Activated T-helper 9 cell treated with anti-CD3 and anti-CD28 coated beads, Interleukin-2, amount 50 U/mL, for 16 hours (primary cell): ENCODE data around the gene OPRL1.

Experiments used
- DNase-seq: peaks from one replicate; pipeline ENCODE4 v3.0.0-alpha.2; 2020; ENCODE audit warnings: low read depth

Gene OPRL1

DNA sequence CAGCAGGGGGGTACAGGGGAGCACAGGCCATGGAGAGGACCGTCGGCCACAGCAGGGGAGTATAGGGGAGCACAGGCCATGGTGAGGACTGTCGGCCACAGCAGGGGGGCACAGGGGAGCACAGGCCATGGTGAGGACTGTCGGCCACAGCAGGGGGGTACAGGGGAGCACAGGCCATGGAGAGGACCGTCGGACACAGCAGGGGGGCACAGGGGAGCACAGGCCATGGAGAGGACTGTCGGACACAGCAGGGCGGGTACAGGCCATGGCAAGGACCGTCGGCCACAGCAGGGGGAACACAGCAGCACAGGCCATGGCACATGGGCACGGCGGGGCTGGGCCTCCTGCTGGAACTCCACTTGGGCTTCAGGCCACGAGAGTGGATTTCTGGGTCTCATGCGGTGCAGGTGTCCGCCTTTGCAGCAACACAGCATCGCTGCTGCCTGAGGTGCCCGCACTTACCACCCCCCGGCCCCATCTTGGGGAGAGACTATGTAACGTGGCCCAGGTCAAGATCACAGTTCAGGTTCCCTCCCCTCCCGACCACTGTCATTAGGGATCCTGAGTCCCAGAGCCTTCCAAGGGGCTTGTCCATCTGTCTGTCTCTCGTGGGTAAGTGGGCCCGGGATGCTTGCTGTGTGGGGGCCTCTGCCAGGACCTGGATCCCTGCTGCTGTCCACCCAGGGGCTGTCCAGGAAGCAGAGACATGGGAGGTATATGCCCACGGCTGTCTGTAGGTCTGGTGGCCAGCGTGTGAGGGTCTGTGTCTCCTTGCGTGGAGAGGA is 25.0 kb downstream of the OPRL1 start:
- DNase-seq, result no peak

DNA sequence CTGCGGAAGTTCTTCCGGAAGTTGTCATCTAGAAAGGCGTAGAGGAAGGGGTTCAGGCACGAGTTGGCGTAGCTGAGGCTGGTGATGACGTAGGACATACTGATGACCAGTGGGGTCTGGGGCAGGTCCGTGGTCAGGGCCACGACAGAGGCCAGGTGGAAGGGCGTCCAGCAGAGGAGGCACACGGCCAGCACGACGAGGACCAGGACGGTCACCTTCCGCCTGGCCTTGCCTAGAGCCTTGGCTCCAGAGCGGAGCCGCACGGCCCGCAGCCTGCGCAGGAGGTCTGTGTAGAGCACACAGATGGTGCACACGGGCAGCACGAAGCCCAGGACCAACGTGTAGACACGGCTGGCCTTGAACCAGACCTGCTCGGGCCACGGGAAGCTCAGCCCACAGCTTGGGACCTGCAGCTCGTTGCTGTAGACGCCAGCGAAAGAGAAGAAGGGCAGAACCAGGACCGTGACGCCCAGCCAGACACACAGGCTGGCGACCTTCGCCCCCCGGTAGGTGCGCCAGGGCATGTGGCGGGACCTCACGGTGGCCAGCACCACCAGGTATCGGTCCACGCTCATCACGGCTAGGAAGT is 26.1 kb downstream of the OPRL1 start:
- DNase-seq, result no peak

DNA sequence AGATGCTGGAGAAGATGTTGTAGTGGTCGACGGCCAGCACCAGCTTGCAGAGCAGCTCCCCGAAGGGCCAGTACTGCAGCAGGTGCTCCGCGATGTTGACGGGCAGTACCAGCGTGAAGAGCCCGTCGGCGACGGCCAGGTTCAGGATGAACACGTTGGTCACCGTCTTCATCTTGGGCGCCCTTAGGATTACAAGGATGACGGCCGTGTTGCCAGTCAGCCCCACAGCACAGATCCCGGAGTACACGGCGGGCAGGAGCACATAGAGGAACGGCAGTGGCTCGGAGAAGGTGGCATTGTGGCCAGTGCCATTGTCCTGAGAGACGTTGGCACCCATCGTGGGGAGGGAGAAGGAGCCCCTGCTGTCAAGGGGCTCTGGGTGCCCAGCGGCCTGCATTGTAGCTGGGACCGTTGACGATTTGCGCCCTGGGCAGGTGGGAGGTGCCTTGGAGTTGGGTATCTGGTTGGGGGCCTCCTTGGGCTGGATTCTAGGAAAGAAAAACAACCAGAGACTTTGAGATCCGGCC is 26.6 kb downstream of the OPRL1 start:
- no peak for DNase-seq

DNA sequence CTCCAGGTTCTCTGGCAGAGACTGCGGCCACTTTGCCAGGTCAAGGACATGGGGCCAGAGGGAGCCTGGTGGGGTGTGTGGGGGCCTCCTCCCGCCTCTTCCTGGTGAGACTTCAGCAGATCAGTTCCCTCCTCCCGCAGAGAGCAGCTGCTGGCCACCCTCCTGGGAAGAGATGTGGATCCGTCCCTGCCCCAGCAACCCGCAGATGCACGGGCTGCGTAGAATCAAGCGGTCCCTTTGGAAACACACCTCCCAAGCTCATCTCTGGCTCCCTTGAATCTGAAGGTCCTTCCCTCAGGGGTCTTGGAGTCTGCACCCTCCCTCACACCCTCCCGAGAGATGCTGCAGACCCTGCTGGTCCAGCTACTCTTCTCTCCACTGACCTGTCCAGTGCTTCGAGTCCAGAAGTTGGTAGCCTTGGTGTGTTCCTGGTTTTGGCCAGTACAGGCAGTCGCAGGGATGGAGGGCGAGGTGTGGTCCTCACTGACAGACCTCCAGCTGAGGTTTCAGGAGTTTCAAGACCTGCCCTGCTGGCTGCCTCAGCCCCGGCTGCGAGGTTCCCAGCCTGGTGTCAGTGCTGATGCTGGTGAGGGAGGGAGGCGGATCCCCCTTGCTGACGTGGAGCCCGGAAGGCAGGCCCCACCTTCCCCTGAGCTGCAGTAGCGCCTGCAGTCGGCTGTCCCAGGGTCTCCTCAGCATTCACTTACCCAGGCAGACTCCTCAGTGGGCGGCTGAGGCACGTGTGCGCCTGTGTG is 27.3 kb downstream of the OPRL1 start, which contains the start of gene NPBWR2:
TSS of gene NPBWR2 (minus strand) at position 585 of the 755 bp plus-strand sequence. CDS start 734 bp downstream, outside the sequence.
- no peak for DNase-seq

- DNase-seq, result no peak
Measured at GRCh38 chr20:64107736-64108457, 28.0 kb downstream of the OPRL1 start.

DNA sequence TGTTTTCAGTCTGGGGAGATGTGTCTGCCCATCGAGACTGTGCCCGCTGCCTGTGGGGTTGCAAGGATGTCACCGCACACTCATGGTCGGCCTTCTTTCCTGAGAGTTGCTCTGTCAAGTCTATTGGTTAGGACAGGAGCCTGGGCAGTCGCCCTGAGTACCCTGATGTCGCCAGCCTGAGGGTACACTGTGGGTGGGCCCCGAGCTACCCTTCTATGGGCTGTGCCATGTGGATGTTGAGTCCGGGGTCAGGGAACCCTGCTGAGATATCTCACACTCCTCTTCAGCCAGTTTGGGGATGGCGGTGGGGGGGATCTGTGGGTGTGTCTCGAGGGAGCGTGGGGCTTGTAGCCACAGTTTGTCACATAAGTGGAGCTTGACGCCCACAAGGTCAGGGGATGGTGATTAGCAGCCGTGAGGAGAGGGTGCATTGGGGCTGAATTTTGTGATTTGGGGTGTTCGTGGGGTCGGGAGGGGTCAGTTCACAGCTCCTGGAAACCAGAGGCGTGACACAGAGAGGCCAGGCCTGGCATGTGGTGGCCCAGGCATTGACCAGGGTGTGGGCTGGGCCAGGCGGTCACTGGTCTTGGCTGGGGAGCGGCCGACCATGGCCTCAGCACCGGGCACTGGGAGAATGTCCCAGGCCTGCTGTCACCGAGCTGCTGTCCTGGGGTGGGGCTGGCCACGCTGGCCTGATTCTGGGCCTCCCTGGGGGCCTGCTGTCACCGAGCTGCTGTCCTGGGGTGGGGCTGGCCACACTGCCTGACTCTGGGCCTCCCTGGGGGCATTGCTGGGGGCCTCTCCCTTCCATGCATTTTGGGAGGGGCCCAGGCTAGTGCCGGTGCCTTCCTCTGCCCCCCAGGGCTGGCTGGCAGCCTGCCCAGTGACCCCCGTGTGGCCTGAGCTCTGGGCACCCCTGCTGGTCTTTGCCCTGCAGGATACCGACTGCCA is 29.1 kb downstream of the OPRL1 start:
- DNase-seq, result no peak

DNA sequence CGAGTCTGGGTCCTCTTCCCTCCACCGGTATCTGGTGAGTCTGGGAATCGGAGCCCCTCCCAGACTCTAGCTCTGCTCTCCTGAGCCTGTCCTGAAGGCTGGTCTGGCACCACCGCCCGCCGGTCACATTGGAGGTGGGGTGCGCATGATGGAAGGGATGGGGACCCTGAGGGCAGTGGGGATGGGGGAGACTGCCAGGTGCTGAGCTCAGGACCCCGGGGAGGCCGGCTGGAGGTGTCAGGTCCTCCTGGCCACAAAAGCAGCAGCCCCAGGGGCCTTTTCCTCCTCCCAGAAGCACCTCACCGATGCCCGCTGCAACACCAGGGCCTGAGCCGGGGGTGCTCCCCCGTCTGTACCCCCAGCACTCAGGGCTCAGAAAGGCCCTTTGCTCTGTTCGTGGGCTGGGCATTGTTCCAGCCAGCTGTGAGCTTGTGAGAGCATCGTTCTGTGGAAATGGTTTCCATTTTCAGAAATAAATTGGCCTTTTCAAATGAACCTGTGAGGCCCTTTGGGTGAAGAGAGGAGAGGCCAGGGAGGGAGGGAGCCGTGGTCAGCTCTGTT is 30.0 kb downstream of the OPRL1 start:
- DNase-seq, result no peak

- no peak for DNase-seq
Measured at GRCh38 chr20:64110411-64111068, 30.7 kb downstream of the OPRL1 start.

DNA sequence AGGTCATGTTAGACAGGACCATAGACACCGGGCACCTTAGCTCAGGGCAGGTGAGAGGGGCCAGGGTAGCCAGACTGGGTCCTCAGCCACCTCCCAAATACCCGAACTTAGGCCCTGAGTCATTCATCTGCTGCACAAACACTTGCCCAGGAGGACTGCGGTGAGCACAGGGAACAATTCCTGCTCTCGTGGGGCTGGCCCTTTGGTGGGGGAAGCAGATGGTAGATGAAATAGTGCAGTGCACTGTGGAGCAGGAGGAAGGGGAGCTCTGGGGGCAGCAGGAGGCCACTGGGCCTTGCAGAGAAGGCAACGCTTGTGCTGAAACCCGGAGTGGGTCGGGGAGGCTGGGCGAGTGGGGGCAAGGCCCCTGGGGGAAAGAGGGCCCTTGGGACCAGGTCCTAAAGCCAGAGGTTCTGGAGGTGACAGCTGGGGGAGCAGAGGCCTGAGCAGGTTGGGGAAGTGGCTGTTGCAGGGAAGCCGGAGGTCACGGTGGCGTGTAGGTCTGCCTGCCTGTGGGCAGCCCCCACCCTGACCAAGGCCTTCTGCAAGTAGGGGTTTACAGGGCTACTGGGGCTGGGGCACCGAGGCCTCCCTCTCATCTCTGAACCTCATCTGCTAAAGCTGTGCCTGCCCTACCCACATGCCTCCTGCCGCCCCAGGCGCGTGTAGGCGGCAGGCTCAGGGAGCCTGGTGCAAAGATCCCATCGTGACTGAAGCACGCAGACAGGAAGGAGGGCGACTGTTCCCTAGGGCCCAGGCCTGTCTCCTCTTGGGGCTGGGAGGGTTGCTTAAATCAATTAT is 32.2 kb downstream of the OPRL1 start:
- no peak for DNase-seq

GRCh38 chr20:64112691-64113443 is 33.0 kb downstream of the OPRL1 start:
- no peak for DNase-seq

- DNase-seq, result no peak
Measured at GRCh38 chr20:64113444-64113775, 33.5 kb downstream of the OPRL1 start.

DNA sequence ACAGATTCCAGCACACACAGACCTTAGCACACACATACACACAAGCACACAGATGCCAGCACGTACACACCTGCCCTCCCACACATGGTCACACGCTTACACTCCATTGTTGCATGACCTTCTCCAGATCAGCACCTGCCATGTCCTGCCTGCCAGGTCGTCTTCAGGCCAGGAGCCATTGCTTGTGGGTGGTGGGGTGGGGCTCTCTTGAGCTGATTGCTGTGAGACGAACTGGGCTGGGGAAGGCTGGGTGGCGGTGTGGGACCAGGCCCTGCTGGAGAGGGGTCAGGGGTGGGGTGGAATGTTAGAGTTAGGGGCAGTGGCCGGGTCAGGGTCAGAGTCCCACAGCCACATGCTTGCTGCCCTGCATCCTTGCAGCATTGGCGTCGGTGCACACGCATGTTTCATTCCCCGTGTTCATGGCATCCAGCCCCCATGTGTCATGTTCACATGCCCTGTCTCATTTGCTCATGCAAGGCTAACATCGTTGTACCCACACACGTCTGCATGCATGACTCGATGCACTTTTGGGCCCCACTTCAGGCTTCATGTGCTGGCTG is 34.0 kb downstream of the OPRL1 start:
- DNase-seq, result no peak

DNA sequence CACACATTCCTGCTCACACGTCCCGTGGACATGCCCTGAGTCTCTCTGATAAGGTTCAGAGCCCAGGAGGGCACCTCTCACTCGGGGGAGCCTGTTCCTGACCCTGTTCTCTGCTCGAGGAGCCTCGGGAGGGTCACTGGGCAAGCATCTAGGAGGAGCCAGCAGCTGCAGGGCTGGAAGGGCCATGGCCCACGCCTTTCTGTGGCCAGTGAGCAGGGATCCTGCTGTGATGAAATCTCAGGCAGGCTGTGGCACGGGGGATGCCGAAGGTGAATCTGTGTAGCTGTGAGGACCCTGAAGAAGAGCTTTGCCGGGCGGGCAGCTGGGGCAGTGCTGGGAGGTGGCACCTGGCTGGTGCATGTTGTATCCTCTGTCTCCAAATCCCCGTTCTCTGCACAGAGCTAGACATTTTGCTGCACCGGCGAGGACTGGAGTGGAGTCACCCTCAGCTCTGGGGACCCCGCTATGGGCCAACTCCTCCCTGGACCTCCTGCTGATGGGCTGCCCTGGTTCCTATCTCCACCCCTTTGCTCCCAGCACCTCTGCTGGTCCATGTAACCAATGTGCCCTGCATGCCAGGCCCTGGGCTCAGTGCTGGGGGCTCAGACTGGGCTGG is 34.6 kb downstream of the OPRL1 start:
- DNase-seq, result no peak

GRCh38 chr20:64115171-64115911 is 35.5 kb downstream of the OPRL1 start:
- no peak for DNase-seq

GRCh38 chr20:64116016-64116415 is 36.1 kb downstream of the OPRL1 start:
- DNase-seq, result no peak

- DNase-seq, result no peak
Measured at GRCh38 chr20:64116541-64117431, 36.9 kb downstream of the OPRL1 start.
